Glutamatergic neuron (in vitro differentiated cells): ENCODE data around the gene ZMAT2. TPM values are rescaled to one million over a fixed set of nuclear protein-coding genes. Genes with fewer than 3 reads are reported as not detected.
"Not testable (repeated sequence)": the region's sequence is repeated elsewhere in the genome, so short reads cannot be mapped to it uniquely, and the experiment has no call there.

Source experiments
- DNase-seq: peaks from one replicate; pipeline ENCODE4 v3.0.0; 2022
- H3K27ac Mint-ChIP-seq: one replicate; pipeline ENCODE4 v1.8.0; 2020; ENCODE audit warnings: mild to moderate bottlenecking, mixed read lengths, inconsistent platforms; ENCODE audit not compliant: unreplicated experiment
- H3K27me3 Mint-ChIP-seq: one replicate; pipeline ENCODE4 v1.8.0; 2020; ENCODE audit warnings: mild to moderate bottlenecking, moderate library complexity, mixed read lengths, inconsistent platforms; ENCODE audit not compliant: unreplicated experiment
- H3K36me3 Mint-ChIP-seq: one replicate; pipeline ENCODE4 v1.8.0; 2020; ENCODE audit warnings: mild to moderate bottlenecking, mixed read lengths, inconsistent platforms; ENCODE audit not compliant: unreplicated experiment
- H3K4me1 Mint-ChIP-seq: one replicate; pipeline ENCODE4 v1.8.0; 2020; ENCODE audit warnings: mild to moderate bottlenecking, low read depth, mixed read lengths, inconsistent platforms; ENCODE audit not compliant: unreplicated experiment
- H3K4me3 Mint-ChIP-seq: one replicate; pipeline ENCODE4 v1.8.0; 2020; ENCODE audit warnings: mild to moderate bottlenecking, mixed read lengths, inconsistent platforms; ENCODE audit not compliant: unreplicated experiment
- H3K9me3 Mint-ChIP-seq: one replicate; pipeline ENCODE4 v1.8.0; 2020; ENCODE audit warnings: mild to moderate bottlenecking, moderate library complexity, mixed read lengths, inconsistent platforms; ENCODE audit not compliant: unreplicated experiment
- CTCF ChIP-seq: fragments of 200-600 bp; sonication (generic); IDR thresholded peaks from one replicate; pipeline ENCODE4 v1.5.0; 2021; ENCODE audit not compliant: partially characterized antibody, unreplicated experiment
- long read RNA-seq: library from polyadenylated mRNA; unstranded; transcript quantifications from one replicate; pipeline ENCODE4 v2.0.0, GENCODE V29; 2020; ENCODE audit not compliant: unreplicated experiment
- total RNA-seq: library from RNA; stranded (reverse); fragmentation: NEBNext Ultra II Directional; extraction: Animal tissue kit (Norgen Biotek cat#: 25700); gene quantifications from one replicate; pipeline ENCODE4 v1.2.1, GENCODE V29; 2021; ENCODE audit not compliant: unreplicated experiment

Gene ZMAT2
- total RNA-seq = 71.3 TPM
- long read RNA-seq, transcript ZMAT2-201 (6 exons, 1,647 nt) = major isoform, 23 of 26 reads
- long read RNA-seq, partial matches to known transcripts = 1 of 26 reads
- long read RNA-seq, other reads (novel, unspliced or antisense) = 2 of 26 reads

GRCh38 chr5:140700177-140701144, at the start of gene ZMAT2:
Gene ZMAT2 (plus strand): TSS chr5:140700447. CDS start chr5:140700461, 14 bp downstream.
- H3K9me3 Mint-ChIP-seq = peaks cover 3% of the 10 kb centered on the region
- peak; percentile 91 for DNase-seq
- H3K4me1 Mint-ChIP-seq = peaks cover 8% of the 10 kb centered on the region
- peak within 1 kb of the TSS; percentile 99 for H3K4me3 Mint-ChIP-seq
- H3K36me3 Mint-ChIP-seq = peaks cover 8% of the 10 kb centered on the region
- peak within 1 kb of the TSS; percentile 93 for H3K27ac Mint-ChIP-seq
- no peak for TF ChIP-seq CTCF
- peaks cover 6% of the 10 kb centered on the region for H3K27me3 Mint-ChIP-seq

DNA sequence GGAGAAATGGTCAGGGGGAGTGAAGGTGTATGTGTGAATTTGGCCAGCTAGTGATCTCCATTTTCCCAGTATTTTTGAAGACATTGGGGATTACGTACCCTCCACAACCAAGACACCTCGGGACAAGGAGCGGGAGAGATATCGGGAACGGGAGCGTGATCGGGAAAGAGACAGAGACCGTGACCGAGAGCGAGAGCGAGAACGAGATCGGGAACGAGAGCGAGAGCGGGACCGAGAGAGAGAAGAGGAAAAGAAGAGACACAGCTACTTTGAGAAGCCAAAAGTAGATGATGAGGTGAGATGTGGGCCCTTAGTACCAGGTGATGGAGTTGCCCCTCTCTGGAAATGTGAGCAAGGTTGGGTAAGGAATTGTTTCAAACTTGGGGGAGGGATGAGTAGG, 41.4 kb upstream of the ZMAT2 start:
- Mint-ChIP-seq H3K4me1 (peaks cover 8% of the 10 kb centered on the region), H3K9me3 (peaks cover 12% of the 10 kb centered on the region), H3K36me3 (peaks cover 12% of the 10 kb centered on the region), H3K4me3 (no peak overlapping the region), H3K27me3 (peaks cover 3% of the 10 kb centered on the region), H3K27ac (no peak overlapping the region)
- DNase-seq = no peak
- no peak for TF ChIP-seq CTCF

DNA sequence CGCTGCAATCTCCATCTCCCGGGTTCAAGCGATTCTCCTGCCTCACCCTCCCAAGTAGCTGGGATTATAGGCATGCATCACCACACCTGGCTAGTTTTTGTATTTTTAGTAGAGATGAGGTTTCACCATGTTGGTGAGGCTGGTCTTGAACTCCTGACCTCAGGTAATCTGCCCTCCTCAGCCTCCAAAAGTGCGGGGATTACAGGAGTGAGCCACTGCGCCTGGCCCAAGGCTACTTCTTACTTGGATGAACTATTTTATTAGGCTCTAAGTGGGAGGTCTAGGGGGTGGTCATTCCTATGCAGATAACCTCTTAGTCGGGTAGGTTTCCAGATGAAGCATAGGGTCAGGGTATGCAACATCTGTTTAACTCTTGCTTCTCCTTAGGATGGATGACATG, 39.9 kb upstream of the ZMAT2 start:
- Mint-ChIP-seq H3K9me3 (peaks cover 17% of the 10 kb centered on the region), H3K36me3 (peaks cover 12% of the 10 kb centered on the region)
- H3K27ac Mint-ChIP-seq, H3K27me3 Mint-ChIP-seq, H3K4me1 Mint-ChIP-seq, H3K4me3 Mint-ChIP-seq, DNase-seq: not testable (repeated sequence)

GRCh38 chr5:140664030-140664358, 36.3 kb upstream of the ZMAT2 start:
- H3K27me3 Mint-ChIP-seq = peaks cover 13% of the 10 kb centered on the region
- H3K9me3 Mint-ChIP-seq = peaks cover 19% of the 10 kb centered on the region
- peaks cover 13% of the 10 kb centered on the region for H3K4me1 Mint-ChIP-seq
- H3K36me3 Mint-ChIP-seq = peaks cover 6% of the 10 kb centered on the region
- DNase-seq = no peak
- H3K4me3 Mint-ChIP-seq = peak overlapping the region; percentile 98
- no peak for TF ChIP-seq CTCF
- peak overlapping the region; percentile 100 for H3K27ac Mint-ChIP-seq

GRCh38 chr5:140664359-140665119, 35.7 kb upstream of the ZMAT2 start, which contains the start of gene WDR55:
Gene WDR55 (plus strand): TSS chr5:140664904. CDS start chr5:140664913, 9 bp downstream.
- Mint-ChIP-seq H3K27ac (peak within 1 kb of the TSS; percentile 100), H3K4me3 (peak within 1 kb of the TSS; percentile 98), H3K36me3 (peaks cover 6% of the 10 kb centered on the region), H3K4me1 (peaks cover 13% of the 10 kb centered on the region), H3K9me3 (peaks cover 19% of the 10 kb centered on the region), H3K27me3 (peaks cover 13% of the 10 kb centered on the region)
- TF ChIP-seq CTCF = no peak
- DNase-seq = peak; percentile 97

GRCh38 chr5:140671035-140671434, 29.2 kb upstream of the ZMAT2 start:
- not testable (repeated sequence) for H3K36me3 Mint-ChIP-seq, H3K9me3 Mint-ChIP-seq, DNase-seq, H3K27me3 Mint-ChIP-seq, H3K4me1 Mint-ChIP-seq, H3K4me3 Mint-ChIP-seq, H3K27ac Mint-ChIP-seq
